Lower lobe of right lung (tissue), 2 donors: ENCODE results near the gene NCOR2. TPM values are rescaled to one million over a fixed set of nuclear protein-coding genes. Genes with fewer than 3 reads are reported as not detected.
A peak's percentile ranks its signal among the peaks of the same experiment; 100 is the strongest.

Source experiments
- ATAC-seq, 2 donors: fragments of 200-7000 bp; cut with Tn5 transposase; one replicate each; pipeline ENCODE4 v1.9.1; 2020 to 2022; ENCODE audit warnings: mild to moderate bottlenecking in 2 of 2, moderate library complexity in 2 of 2
- DNase-seq: peaks from one replicate; pipeline ENCODE4 v3.0.0-alpha.2; 2020
- H3K27ac ChIP-seq: fragments of 200-600 bp; one replicate; pipeline ENCODE4 v1.8.0; 2022
- H3K27me3 ChIP-seq: fragments of 200-600 bp; one replicate; pipeline ENCODE4 v1.8.0; 2022; ENCODE audit warnings: low read depth
- H3K36me3 ChIP-seq: fragments of 200-600 bp; one replicate; pipeline ENCODE4 v1.8.0; 2022; ENCODE audit warnings: mild to moderate bottlenecking
- H3K4me1 ChIP-seq: fragments of 200-600 bp; one replicate; pipeline ENCODE4 v1.8.0; 2022
- H3K4me3 ChIP-seq: fragments of 200-600 bp; one replicate; pipeline ENCODE4 v1.8.0; 2022; ENCODE audit warnings: mild to moderate bottlenecking
- H3K9me3 ChIP-seq: fragments of 200-600 bp; one replicate; pipeline ENCODE4 v1.8.0; 2022
- CTCF ChIP-seq: fragments of 200-600 bp; IDR thresholded peaks from one replicate; pipeline ENCODE4 v1.8.0; 2022; ENCODE audit warnings: antibody characterized with exemption, mild to moderate bottlenecking
- intact Hi-C: fragments of 100-400 bp; cut with DNase I; formaldehyde crosslinking; loops from one replicate; pipeline ENCODE4 v1.11.0; 2022
- total RNA-seq: library from RNA; stranded (reverse); fragmentation: NEBNext Ultra II Directional; extraction: Animal tissue kit (Norgen Biotek cat#: 25700); gene quantifications from one replicate; pipeline ENCODE4 v1.2.1, GENCODE V29; 2021
- donor health status: DM: no; HTN: yes; CAD: no; lungs with severe emphysema.

The NCOR2 gene
- total RNA-seq, 1 donor from 2014 or later: 318 TPM

- DNase-seq (peak; percentile 88), ATAC-seq (peak; percentile 39 to 47)
- H3K36me3 ChIP-seq: no peaks in the 10 kb centered on the region
- peaks cover 83% of the 10 kb centered on the region for H3K4me1 ChIP-seq
- H3K9me3 ChIP-seq: no peaks in the 10 kb centered on the region
- peak overlapping the region; percentile 71 for H3K27ac ChIP-seq
- no peak for TF ChIP-seq CTCF
- no peak overlapping the region for H3K4me3 ChIP-seq
- H3K27me3 ChIP-seq: no peaks in the 10 kb centered on the region
- intact Hi-C loops: no loop called here
These were observed 15.9 kb downstream of the NCOR2 start for GRCh38 chr12:124551268-124552144.

- H3K36me3 ChIP-seq: no peaks in the 10 kb centered on the region
- no peak overlapping the region for H3K4me3 ChIP-seq
- no peaks in the 10 kb centered on the region for H3K27me3 ChIP-seq
- peaks cover 86% of the 10 kb centered on the region for H3K4me1 ChIP-seq
- intact Hi-C loops: no loop called here
- ATAC-seq (peak in 1 of 2 donors; percentile 2), DNase-seq (no peak)
- H3K9me3 ChIP-seq: no peaks in the 10 kb centered on the region
- no peak for TF ChIP-seq CTCF
- H3K27ac ChIP-seq: peak overlapping the region; percentile 71
These were observed 17.0 kb downstream of the NCOR2 start for GRCh38 chr12:124550123-124551089.

GRCh38 chr12:124549629-124550028 lies 17.8 kb downstream of the NCOR2 start:
- Histone ChIP-seq H3K27me3 (no peaks in the 10 kb centered on the region), H3K4me1 (peaks cover 86% of the 10 kb centered on the region), H3K27ac (peak overlapping the region; percentile 71), H3K9me3 (no peaks in the 10 kb centered on the region), H3K4me3 (no peak overlapping the region), H3K36me3 (no peaks in the 10 kb centered on the region)
- intact Hi-C loops: no loop called here
- ATAC-seq (peak; percentile 48 to 73), DNase-seq (peak; percentile 49)
- TF ChIP-seq CTCF: no peak

GRCh38 chr12:124548854-124549378 lies 18.5 kb downstream of the NCOR2 start:
- peak; percentile 62 for DNase-seq
- intact Hi-C loops: no loop called here
- TF ChIP-seq CTCF: no peak
- peak; percentile 42 to 59 for ATAC-seq
- H3K27ac ChIP-seq: peak overlapping the region; percentile 49
- H3K9me3 ChIP-seq: no peaks in the 10 kb centered on the region
- H3K27me3 ChIP-seq: no peaks in the 10 kb centered on the region
- H3K4me3 ChIP-seq: no peak overlapping the region
- no peaks in the 10 kb centered on the region for H3K36me3 ChIP-seq
- peaks cover 86% of the 10 kb centered on the region for H3K4me1 ChIP-seq

GRCh38 chr12:124547626-124548025 lies 19.8 kb downstream of the NCOR2 start:
- Histone ChIP-seq H3K4me3 (no peak overlapping the region), H3K36me3 (no peaks in the 10 kb centered on the region), H3K27ac (no peak overlapping the region), H3K9me3 (no peaks in the 10 kb centered on the region), H3K4me1 (peaks cover 86% of the 10 kb centered on the region), H3K27me3 (no peaks in the 10 kb centered on the region)
- no peak for ATAC-seq
- intact Hi-C loops: no loop called here
- no peak for TF ChIP-seq CTCF
- no peak for DNase-seq
